ENCODE results near the gene RGL2. TPM values are rescaled to one million over a fixed set of nuclear protein-coding genes. Genes with fewer than 3 reads are reported as not detected.

The RGL2 gene
- total RNA-seq, 1 donor, result 13.0 TPM

DNA sequence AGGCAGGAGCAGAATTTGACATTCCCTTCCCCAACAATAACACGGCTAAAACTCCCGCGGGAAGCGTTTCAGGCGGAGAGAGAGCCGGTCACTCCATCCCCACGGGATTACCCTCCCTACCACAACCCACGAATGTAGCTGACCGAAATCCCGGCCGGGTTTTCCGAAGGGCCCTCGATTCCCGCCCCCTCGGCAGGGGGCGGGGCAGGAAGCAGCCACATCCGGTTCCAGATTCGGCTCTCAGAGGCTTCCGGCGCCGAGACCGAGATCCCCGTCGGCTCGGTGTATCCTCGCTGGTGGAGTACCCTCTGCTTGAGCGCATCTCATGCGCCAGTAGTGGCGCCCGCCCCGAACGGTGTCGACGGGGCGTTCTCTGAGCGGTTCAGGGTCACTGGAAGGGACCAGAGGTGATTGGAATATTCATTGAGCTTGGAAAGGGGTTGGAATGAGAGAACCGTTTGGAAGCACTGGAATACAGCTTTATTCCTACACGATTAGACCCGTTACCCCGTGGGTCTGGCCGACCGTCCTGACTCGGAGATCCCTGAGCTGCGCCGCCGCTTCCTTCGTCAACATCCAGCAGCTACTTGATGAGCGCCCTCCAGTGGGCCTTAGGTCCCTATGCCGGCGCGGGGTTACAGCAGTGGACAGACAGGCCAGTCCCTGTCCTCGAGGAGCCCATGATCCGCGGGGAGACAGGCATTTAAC is 649 bp upstream of the RGL2 start:
- DNase-seq (ENCODE audit: low read depth), result peak; percentile 93
- TF ChIP-seq, protein P1, sequence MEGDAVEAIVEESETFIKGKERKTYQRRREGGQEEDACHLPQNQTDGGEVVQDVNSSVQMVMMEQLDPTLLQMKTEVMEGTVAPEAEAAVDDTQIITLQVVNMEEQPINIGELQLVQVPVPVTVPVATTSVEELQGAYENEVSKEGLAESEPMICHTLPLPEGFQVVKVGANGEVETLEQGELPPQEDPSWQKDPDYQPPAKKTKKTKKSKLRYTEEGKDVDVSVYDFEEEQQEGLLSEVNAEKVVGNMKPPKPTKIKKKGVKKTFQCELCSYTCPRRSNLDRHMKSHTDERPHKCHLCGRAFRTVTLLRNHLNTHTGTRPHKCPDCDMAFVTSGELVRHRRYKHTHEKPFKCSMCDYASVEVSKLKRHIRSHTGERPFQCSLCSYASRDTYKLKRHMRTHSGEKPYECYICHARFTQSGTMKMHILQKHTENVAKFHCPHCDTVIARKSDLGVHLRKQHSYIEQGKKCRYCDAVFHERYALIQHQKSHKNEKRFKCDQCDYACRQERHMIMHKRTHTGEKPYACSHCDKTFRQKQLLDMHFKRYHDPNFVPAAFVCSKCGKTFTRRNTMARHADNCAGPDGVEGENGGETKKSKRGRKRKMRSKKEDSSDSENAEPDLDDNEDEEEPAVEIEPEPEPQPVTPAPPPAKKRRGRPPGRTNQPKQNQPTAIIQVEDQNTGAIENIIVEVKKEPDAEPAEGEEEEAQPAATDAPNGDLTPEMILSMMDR (IDR thresholded peaks at IDR 0.05; ENCODE audit: insufficient read depth, low read depth, low read length), result peak; percentile 83
- H3K4me3 ChIP-seq (ENCODE audit: low read depth, low read length), result peak overlapping the region; percentile 96

DNA sequence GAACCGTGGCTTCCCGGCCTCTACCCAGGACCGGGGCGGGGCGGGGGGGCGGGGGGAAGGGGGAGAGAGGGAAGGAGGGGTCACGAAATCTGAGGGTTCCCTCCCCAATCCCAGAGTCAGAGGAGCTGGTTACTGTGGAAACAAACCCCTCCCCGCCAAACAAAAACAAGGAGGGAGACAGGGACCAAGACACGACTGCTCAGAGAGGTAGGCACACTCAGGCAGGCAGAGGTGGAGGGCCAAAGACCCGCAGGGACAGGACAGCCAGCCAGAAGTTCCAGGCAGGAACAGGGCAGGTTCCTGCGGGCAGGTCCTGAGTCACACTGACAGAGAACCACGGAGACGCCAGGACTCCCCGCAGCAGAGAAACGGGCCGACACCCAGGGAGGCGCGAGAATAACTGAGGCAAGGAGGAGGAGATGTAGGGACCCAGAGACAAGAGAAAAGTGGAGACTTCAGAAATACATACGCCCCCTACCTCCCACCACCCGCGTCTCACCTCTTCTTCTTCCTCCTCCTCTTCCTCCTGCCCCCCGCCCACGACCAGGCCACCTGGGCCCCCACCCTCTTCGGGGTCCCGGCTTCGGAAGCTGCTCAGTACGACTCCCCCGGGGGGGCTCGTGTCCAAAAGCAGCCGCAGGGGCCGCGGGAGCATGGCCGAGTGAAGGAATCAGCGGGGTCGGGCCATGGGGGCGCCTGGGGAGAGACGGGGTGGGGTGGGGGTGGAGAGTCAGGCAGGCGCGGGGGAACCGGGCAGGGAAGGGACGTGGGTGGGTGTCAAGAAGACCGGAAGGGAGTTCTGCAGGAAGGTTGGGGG is 578 bp downstream of the RGL2 start:
- DNase-seq (ENCODE audit: low read depth), result peak; percentile 82
- H3K4me3 ChIP-seq (ENCODE audit: low read depth, low read length), result peak overlapping the region; percentile 96
- TF ChIP-seq, protein P1 (IDR thresholded peaks at IDR 0.05; ENCODE audit: insufficient read depth, low read depth, low read length), result no peak

DNA sequence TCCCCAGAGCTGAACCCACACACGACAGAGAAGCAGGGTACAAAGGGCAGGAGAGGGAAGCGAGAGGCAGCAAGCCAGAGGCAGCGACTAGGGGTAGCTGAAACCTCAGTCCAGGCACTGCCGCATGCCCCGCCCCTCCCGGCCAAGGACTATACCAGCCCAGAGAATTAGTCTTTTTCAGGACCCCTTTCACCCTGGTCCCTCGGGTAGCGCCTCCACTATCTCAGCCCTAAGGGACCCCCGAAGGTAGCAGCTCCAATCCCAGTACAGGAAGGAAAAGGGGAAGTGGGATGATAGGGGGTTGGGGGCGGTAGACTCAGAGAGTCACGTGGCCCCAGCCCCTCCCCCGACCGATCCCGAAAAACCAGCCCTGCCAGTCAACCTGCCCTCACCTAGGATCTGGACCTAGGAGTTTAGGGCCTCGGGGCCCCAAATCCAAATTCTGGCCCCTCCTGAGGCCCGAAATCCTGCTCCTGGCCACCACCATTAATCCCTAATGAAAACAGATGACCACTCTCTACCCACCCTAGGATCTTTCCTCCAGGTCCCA is 1.3 kb downstream of the RGL2 start:
- H3K4me3 ChIP-seq (ENCODE audit: low read depth, low read length), result peak overlapping the region; percentile 96
- TF ChIP-seq, protein P1 (IDR thresholded peaks at IDR 0.05; ENCODE audit: insufficient read depth, low read depth, low read length), result no peak
- DNase-seq (ENCODE audit: low read depth), result no peak

DNA sequence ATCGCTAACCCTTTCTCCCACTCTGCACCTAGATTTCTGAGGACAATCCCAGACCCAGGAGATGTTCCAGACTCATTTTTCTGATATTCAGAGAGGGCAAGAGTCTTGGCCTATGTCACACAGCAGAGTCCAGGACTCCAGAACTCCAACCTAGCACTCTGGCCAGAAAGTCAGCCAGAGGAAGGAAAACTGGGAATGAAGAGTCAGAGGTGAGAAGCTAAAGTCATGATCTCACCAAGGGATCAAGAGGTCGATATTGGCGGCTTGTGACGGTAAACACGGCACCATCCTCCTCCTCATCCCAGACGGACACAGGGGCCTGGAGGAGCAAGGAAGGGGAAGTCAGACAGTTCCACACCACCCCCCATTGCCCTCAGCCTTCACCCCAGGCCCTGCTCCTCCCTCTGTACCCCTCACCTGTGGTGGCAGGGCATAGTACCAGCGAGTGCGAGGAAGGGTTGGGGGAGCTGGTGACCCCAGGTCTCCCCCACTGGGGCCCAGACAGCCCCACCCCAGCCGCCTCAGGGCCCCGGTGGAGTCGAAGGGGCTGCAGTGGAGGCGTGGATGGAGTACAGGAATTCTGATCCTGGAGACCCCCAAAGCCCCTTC is 1.8 kb downstream of the RGL2 start:
- no peak for DNase-seq (ENCODE audit: low read depth)
- H3K4me3 ChIP-seq (ENCODE audit: low read depth, low read length), result peak overlapping the region; percentile 96

DNA sequence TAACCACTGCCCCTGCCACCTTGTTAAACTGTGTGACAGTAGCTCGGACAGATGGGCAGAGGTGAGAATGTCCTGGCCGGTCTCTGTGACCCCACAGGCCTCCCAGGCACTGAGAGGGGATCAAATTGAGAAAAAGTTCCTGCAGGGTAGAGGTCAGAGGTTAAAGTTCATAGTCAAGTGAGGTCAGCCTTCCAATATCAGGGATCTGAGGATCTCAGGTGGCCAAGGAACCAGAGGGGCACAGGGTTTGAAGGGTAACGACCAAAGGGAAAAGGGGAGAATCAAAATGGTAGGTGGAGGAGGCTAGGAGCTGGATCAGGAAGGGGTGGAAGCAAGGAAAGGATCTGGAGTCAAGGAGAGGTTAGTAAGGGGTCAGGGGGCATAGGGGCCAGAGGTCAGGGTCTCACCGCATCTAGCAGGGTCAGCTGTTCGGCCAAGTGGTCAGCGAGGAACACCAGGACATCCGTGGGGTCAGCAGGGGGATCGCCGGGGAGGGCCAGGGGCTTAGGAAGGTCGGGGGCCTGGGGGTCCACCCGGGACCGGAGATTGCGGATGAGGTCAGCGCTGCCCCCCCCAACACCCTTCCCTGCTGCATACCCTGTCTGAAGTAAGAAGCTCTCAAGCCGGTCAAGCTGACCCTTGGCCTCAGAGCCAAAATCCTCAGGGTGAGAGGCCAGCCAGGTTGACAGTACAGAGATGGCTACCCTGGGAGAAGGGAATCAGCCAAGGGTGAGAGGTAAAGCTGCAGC is 2.9 kb downstream of the RGL2 start:
- TF ChIP-seq, protein P1 (IDR thresholded peaks at IDR 0.05; ENCODE audit: insufficient read depth, low read depth, low read length), result no peak
- no peak for DNase-seq (ENCODE audit: low read depth)

More for the DNA sequence above, 1.8 kb downstream of the RGL2 start:
- TF ChIP-seq, protein P1 (IDR thresholded peaks at IDR 0.05; ENCODE audit: insufficient read depth, low read depth, low read length), result no peak

More for the DNA sequence above, 2.9 kb downstream of the RGL2 start:
- no peak overlapping the region for H3K4me3 ChIP-seq (ENCODE audit: low read depth, low read length)

Measured in fibroblast of villous mesenchyme (primary cell).